Hematopoietic multipotent progenitor cell treated with erythropoietin and hydrocortisone succinate and interleukin-3 and kit ligand, for 8 days (in vitro differentiated cells): Measurements from ENCODE around the gene CDHR4.
A peak's percentile ranks its signal among the peaks of the same experiment; 100 is the strongest.
"Not testable (repeated sequence)": the region's sequence is repeated elsewhere in the genome, so short reads cannot be mapped to it uniquely, and the experiment has no call there.

Source experiments
- DNase-seq: peaks from one replicate; pipeline ENCODE4 v3.0.0-alpha.2; 2015

The CDHR4 gene

DNA sequence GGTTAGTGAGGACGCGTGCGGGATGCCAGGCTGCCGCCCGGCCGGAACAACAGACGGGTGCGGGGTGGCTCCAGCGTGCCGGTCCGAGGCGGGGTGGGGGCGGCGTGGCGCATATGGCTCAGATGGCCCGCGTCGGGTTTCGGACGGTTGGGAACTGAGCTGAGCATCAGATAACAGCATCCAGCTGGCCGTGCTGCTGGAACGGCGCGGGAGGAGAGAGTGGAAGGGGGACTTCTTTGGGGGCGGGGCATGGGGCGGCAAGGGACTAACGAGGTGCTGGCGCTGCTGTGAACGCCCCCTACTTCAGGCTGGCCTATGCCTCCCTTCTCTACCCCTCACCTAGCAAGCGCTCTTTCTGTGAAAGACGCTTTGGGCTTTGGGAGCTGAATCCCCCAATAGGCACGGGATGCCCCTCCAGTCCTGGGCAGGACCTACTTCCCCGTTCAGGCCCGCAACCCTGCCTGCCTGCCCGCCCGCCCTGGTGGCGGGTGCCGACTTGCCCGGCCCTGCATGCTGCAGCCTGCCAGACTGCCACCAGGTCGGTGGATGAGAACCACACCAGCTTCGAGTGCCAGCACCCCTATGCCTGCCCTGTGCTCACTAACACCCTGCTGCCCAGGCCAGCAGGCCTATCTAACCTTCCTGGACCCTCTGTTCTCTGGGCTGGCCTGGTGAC lies 3.9 kb upstream of the CDHR4 start:
- DNase-seq = peak; percentile 71

GRCh38 chr3:49802719-49803464 lies 3.2 kb upstream of the CDHR4 start, which contains the start of gene INKA1:
INKA1 (plus strand) TSS chr3:49803261; CDS start chr3:49803393, 132 bp downstream.
- DNase-seq = peak; percentile 89

DNA sequence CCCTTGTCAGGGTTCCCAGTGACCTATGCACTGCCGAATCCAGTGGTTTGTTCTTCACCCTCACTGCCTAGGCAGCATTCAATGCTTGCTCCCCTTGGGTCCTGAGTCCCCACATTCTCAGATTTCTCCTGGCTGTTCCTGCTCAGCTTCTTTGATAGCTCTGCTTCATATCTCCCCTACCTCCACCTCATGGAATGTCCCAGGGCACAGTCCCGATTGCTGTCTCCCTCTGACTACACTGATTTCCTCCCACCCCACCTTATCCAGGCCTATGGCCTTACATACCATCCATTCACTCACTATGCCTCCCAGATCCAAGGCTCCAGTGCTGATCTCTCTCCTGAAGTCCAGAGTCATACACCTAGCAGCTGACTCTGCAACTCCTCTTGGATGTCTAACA lies 1.5 kb upstream of the CDHR4 start:
- DNase-seq = no peak

DNA sequence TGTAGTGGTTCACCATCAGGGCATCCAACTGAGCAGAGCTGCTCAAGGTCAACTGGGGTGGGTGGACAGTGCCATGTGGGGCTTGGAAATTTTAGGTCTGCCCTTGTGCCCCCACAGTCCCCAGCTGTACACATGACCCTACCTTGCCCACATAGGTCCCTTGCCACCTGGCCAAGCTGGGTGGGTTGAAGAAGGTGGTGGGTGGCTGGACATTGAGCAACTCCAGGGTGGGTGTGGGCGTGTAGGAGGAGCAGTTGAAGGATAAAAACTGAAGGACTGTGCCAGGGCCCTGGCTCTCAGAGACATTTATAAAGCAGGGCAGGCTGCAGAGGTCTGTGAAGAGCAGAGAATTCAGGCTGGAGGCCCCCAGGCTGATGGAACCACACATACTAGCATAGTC lies 568 bp downstream of the CDHR4 start:
- no peak for DNase-seq

DNA sequence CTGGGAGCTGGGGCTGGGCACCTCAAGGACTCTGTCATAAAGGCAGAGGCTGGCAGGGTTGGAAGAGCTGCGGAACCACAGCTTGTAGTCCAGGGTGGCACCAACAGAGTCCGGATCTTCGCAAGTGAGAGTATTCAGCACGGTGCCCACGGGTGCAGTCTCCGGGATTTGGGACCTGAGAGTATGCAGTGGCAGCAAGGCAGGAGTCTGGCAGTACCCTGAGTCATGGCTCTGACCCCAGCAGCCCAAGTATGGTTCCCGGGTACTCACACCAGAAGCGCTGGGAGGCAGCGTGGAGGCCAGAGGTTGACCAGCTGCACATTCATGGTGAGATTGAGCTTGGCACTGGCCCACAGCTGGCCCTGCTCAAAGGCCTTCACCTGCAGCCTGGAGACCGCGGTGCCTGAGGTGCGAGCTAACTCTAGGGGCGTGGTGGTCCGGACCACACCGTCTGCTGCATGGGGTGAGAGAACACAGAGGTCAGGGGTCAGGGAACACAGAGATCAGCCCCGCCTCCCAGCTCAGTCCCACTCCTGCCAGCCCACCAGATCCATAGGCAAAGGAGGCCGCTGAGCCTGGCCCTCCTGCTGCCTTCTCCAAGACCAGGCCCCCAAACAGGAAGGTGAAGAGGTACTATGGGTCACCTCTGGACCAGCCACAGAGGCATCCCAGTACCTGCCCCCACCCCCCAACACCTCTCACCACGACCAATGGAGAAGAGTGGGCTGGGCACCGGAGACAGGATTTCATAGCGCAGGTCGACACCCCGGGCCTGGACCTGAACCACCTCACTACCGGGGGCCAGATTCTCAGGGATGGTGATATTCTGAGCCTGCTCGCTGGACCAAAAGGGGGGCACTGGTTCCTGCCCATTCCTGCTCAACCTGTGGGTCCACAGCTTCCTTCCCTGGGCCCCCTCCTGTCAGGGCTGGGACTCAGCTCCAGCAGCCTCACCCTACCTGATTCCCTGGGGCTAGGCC lies 4.5 kb downstream of the CDHR4 start:
- DNase-seq = no peak

DNA sequence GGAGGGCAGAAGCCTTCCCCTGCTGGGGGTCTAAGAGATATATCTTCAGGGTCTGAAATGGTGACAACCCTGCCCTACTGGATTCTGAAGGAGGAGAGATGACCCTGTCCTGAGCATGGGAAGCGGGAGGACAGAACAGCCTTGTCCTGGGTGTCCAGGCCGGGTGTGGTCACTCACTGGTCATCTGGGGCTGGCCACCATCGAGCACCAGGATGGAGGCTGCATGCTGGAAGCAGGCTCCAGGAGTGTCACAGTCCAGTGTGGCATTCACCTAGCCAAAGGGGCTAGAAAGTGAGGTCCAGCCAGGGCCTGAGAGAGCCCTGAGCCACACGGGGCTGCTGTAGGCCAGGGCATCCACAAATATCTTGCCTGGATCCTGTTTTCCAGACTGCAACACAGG lies 5.2 kb downstream of the CDHR4 start:
- DNase-seq = no peak

DNA sequence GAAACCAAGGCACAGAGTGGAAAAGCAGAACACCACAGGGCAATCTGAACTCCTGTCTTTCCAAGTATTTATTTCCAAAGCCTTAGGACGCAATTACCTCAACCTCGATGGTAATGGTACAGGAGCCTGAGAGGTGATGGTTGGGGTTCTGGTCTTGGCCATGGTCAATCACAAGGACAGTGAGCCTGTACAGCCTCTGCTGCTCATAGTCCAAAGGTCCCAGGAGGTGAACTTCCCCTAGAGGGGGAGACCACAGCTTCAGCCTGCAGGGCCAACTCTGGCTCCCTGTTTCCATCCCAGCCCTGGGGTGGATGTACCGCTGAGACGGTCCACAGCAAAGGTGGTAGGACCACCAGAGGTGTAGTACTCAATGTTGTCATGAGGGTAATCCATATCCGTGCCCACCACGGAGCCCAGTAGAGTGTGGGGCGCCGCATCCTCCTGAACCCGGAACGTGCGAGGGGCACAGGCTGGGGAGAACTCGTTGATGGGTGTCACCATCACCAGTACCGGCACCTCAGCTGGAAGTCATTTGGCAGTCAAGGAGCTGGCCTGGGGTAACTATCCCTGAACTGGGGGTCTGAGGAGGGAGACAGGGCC lies 6.1 kb downstream of the CDHR4 start:
- DNase-seq = no peak

- no peak for DNase-seq
Measured at GRCh38 chr3:49792371-49793150, 7.1 kb downstream of the CDHR4 start.

GRCh38 chr3:49791571-49791970 lies 8.1 kb downstream of the CDHR4 start:
- no peak for DNase-seq

DNA sequence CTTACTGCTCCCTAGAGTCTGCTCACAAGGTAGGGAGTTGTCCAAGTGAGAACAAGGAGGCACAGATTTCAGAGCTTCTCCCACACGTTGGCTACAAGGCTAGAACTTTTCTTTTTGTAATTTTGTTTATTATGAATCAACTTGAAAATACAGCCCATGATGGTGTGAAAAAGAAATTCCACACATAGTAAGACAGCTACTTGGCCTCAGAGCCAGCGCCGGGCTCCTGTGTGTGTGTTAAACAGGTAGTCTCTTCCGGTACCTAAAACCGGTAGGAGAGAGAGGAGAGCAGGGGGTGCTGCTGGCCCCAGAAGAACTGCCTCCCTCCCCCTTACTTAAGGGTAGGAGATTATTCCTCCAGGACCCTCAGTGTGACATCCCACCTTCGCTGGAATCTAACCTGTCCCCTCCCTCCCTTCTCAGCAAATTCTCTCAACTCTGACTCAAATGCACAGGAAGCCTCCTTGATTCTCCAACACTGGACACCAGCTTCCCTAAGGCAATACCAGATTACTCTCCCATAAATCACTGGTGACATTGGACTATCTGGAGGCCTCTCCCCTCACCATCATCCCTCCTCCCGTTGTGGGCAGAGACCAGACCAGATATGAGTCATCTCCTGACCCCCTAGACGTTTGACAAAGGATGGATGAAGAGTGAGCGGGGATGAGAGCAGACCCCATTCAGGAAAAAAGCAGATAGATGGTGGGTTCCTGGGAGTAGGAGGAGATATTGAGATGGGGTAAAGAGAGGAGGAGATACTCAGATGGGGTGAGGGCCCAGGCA lies 8.9 kb downstream of the CDHR4 start:
- DNase-seq = no peak

DNA sequence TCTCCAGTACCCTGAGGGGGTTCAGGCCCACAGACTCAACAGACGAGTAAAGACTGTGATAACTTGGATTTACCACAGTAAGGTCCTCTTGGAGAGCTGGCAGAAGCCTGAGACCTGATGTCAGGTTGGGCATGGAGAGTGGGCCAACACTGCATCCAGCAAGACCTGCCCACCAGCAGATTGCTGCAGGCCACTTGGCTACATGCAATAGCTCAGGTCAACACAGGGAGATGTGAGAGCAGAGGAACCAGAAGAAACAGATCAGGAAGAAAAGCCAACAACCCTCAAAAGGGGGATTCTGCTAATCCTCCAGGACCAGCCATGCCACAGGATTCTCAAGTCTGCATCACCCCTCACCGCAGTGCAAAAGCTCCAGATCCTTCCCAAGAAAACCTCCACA lies 11.6 kb downstream of the CDHR4 start:
- DNase-seq = no peak

DNA sequence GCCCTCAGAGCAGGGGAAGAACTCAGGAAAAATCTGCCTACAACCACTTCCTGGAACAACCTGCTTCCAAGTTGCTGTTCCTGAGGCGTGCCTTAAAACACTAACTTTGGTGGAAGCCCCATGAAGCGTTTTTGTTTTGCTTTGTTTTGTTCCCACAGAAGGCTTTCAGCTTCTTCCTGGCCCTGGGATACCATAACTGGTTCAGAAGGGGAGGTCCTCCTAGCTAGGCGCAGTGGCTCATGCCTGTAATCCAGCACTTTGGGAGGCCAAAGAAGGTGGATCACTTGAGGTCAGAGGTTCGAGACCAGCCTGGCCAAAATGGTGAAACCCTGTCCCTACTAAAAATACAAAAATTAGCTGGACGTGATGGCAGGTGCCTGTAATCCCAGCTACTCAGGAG lies 12.1 kb downstream of the CDHR4 start:
- DNase-seq = no peak

DNA sequence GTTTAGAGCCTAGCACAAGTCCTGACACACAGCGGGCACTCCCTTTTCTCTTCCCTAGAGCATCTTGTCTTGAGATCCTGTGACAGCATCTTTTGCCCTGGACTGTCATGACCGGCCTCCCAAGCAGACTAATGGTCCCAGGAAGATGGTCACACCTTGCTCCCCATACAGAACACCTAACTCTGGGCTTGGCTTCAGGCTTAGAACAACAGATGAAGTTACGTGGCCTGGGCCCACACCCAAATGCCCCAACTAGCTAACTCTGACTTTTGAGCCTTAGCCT lies 12.6 kb downstream of the CDHR4 start:
- DNase-seq = no peak

- DNase-seq = peak; percentile 100
Measured at GRCh38 chr3:49786357-49787181, 13.1 kb downstream of the CDHR4 start, which contains the start of gene IP6K1. IP6K1 (minus strand) TSS chr3:49786542; CDS start chr3:49748040, 38,502 bp downstream.

- DNase-seq = peak; percentile 45
Measured at GRCh38 chr3:49785565-49786356, 13.9 kb downstream of the CDHR4 start.

- not testable (repeated sequence) for DNase-seq
Measured at GRCh38 chr3:49782277-49782676, 17.4 kb downstream of the CDHR4 start.

DNA sequence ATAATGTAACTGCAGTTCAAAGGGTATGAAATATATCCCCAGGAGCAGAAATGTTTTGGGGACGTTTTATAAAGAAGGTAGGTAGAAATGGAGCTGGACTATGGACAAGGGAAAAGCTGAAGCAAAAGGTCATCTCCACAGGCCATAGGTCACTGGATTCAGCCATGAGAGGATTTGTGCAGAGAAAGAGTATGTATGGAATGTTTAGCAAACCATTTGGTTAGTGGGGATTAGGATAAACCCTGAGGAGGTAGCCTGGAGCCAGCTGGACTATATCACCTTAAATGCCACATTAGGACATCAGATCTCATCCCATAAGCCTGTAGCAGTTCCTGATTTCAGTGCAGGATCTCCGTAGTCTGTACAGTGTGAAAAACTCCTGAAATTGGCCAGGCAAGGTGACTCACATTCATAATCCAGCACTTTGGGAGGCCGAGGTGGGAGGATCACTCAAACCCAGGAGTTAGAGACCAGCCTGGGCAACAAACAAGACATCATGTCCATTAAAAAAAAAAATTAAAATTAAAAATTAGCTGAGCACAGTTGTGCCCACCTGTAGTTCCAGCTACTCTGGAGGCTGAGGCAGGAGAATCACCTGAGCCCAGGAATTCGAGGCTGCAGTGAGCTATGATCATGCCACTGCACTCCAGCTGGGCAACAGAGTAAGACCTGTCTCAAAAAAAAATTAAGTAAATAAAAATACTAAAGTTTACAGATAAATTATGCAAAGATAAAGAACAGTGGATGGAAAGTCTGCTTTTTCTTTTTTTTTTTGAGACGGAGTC lies 18.1 kb downstream of the CDHR4 start:
- no peak for DNase-seq

DNA sequence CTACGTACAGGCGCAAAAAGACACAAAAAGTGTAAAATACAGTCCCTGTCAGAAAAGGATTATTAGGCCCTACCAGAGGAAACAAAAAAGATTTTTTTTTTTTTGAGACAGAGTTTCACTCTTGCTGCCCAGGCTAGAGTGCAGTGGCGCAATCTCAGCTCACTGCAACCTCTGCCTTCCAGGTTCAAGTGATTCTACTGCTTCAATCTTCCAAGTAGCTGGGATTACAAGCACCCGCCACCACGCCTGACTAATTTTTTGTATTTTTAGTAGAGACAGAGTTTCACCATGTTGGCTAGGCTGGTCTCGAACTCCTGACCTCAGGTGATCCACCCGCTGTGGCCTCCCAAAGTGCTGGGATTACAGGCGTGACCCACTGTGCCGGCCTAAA lies 18.7 kb downstream of the CDHR4 start:
- DNase-seq = not testable (repeated sequence)
